ENCODE data around the gene KIFC3.

Gene KIFC3

GRCh38 chr16:57709663-57710062, 92.6 kb downstream of the KIFC3 start:
- no peak for DNase-seq
